SK-N-SH treated with all-trans-retinoic acid at 6 μM for 48 hours (cell line): ENCODE results near the gene CDS1.
"Not testable (repeated sequence)": the region's sequence is repeated elsewhere in the genome, so short reads cannot be mapped to it uniquely, and the experiment has no call there.

Experiments
- ATAC-seq: fragments of 200-7000 bp; cut with Tn5 transposase; 3 replicates; pipeline ENCODE4 v1.9.1; 2020; ENCODE audit warnings: mild to moderate bottlenecking, moderate library complexity
- ARNTL ChIP-seq: fragments of 450-650 bp; formaldehyde crosslinking; IDR thresholded peaks from 2 replicates; pipeline ENCODE4 v1.5.0; 2020; ENCODE audit warnings: low read depth, mild to moderate bottlenecking, moderate library complexity, borderline replicate concordance
- CREB5 ChIP-seq: fragments of 250-450 bp; sonication (Bioruptor Pico); IDR thresholded peaks from 2 replicates; pipeline ENCODE4 v1.5.1; 2020; ENCODE audit warnings: low read depth, mild to moderate bottlenecking, moderate library complexity
- CSDC2 ChIP-seq: fragments of 250-450 bp; sonication (Bioruptor Pico); IDR thresholded peaks from 2 replicates; pipeline ENCODE4 v1.5.0; 2020; ENCODE audit warnings: mild to moderate bottlenecking, moderate library complexity
- CSRNP3 ChIP-seq: fragments of 250-450 bp; sonication (Bioruptor Pico); IDR thresholded peaks from 2 replicates; pipeline ENCODE4 v1.5.1; 2021; ENCODE audit warnings: mild to moderate bottlenecking, moderate library complexity
- ESRRG ChIP-seq: fragments of 250-450 bp; sonication (Bioruptor Pico); IDR thresholded peaks from 2 replicates; pipeline ENCODE4 v1.6.1; 2021; ENCODE audit warnings: mild to moderate bottlenecking
- GLIS3 ChIP-seq: fragments of 250-450 bp; sonication (Bioruptor Pico); IDR thresholded peaks from 2 replicates; pipeline ENCODE4 v1.5.0; 2020; ENCODE audit warnings: mild to moderate bottlenecking, moderate library complexity
- ISL1 ChIP-seq: fragments of 250-450 bp; sonication (Bioruptor Pico); IDR thresholded peaks from 2 replicates; pipeline ENCODE4 v2.1.2; 2022; ENCODE audit warnings: mild to moderate bottlenecking, moderate library complexity
- POU6F1 ChIP-seq: fragments of 250-450 bp; sonication (Bioruptor Pico); IDR thresholded peaks from 2 replicates; pipeline ENCODE4 v1.8.0; 2021; ENCODE audit warnings: low read depth, mild to moderate bottlenecking, moderate library complexity, borderline replicate concordance
- PPARA ChIP-seq: fragments of 250-450 bp; sonication (Bioruptor Pico); IDR thresholded peaks from 2 replicates; pipeline ENCODE4 v1.5.0; 2020; ENCODE audit warnings: mild to moderate bottlenecking, borderline replicate concordance
- RARB ChIP-seq: fragments of 250-450 bp; sonication (Bioruptor Pico); IDR thresholded peaks from 2 replicates; pipeline ENCODE4 v1.8.0; 2021; ENCODE audit warnings: mild to moderate bottlenecking, moderate library complexity
- SNAI2 ChIP-seq: fragments of 250-450 bp; sonication (Bioruptor Pico); IDR thresholded peaks from 2 replicates; pipeline ENCODE4 v1.5.0; 2020; ENCODE audit warnings: mild to moderate bottlenecking, moderate library complexity
- TCF4 ChIP-seq: fragments of 250-450 bp; sonication (Bioruptor Pico); IDR thresholded peaks from 2 replicates; pipeline ENCODE4 v1.8.0; 2021; ENCODE audit warnings: mild to moderate bottlenecking, moderate library complexity, borderline replicate concordance
- TOX ChIP-seq: fragments of 250-450 bp; sonication (Bioruptor Pico); IDR thresholded peaks from 2 replicates; pipeline ENCODE4 v1.8.0; 2021; ENCODE audit warnings: mild to moderate bottlenecking, moderate library complexity, borderline replicate concordance
- TSHZ2 ChIP-seq: fragments of 250-450 bp; sonication (Bioruptor Pico); IDR thresholded peaks from 2 replicates; pipeline ENCODE4 v1.5.0; 2020; ENCODE audit warnings: mild to moderate bottlenecking, moderate library complexity
- ZC3H10 ChIP-seq: fragments of 250-450 bp; sonication (Bioruptor Pico); IDR thresholded peaks from 2 replicates; pipeline ENCODE4 v1.5.1; 2021; ENCODE audit warnings: mild to moderate bottlenecking, moderate library complexity
- ZFP3 ChIP-seq: fragments of 250-450 bp; sonication (Bioruptor Pico); IDR thresholded peaks from 2 replicates; pipeline ENCODE4 v1.5.0; 2020; ENCODE audit warnings: mild to moderate bottlenecking, moderate library complexity
- ZFP30 ChIP-seq: fragments of 450-650 bp; formaldehyde crosslinking; IDR thresholded peaks from 2 replicates; pipeline ENCODE4 v1.5.0; 2022; ENCODE audit warnings: mild to moderate bottlenecking, moderate library complexity
- ZNF565 ChIP-seq: fragments of 450-650 bp; formaldehyde crosslinking; conservative IDR thresholded peaks from 2 replicates; pipeline ENCODE4 v1.5.0; 2020; ENCODE audit warnings: low read depth, mild to moderate bottlenecking, moderate library complexity
- ZNF70 ChIP-seq: fragments of 450-650 bp; formaldehyde crosslinking; IDR thresholded peaks from 2 replicates; pipeline ENCODE4 v1.5.0; 2020; ENCODE audit warnings: mild to moderate bottlenecking, moderate library complexity
- ZNF8 ChIP-seq: fragments of 450-650 bp; formaldehyde crosslinking; IDR thresholded peaks from 2 replicates; pipeline ENCODE4 v1.5.0; 2020; ENCODE audit warnings: mild to moderate bottlenecking, moderate library complexity

CDS1 gene

GRCh38 chr4:84652478-84652877 lies 69.6 kb downstream of the CDS1 start:
- no peak for ATAC-seq
- TF ChIP-seq ZNF565 (CRISPR knock-in tag) (no peak), PPARA (CRISPR knock-in tag) (no peak)

GRCh38 chr4:84660606-84661005 lies 77.7 kb downstream of the CDS1 start:
- ATAC-seq, result no peak

GRCh38 chr4:84661191-84661939 lies 78.4 kb downstream of the CDS1 start:
- no peak for ATAC-seq
- no peak for TF ChIP-seq TSHZ2 (CRISPR knock-in tag)
- no peak for TF ChIP-seq TCF4 (CRISPR knock-in tag)
- TF ChIP-seq CSDC2 (CRISPR knock-in tag), result no peak
- TF ChIP-seq SNAI2, result no peak
- TF ChIP-seq ZNF8, result no peak
- no peak for TF ChIP-seq ZNF565 (CRISPR knock-in tag)
- TF ChIP-seq ZNF70 (CRISPR knock-in tag), result no peak
- no peak for TF ChIP-seq PPARA (CRISPR knock-in tag)
- TF ChIP-seq GLIS3 (CRISPR knock-in tag), result no peak
- TF ChIP-seq CSRNP3 (CRISPR knock-in tag), result no peak
- no peak for TF ChIP-seq ZC3H10 (CRISPR knock-in tag)
- TF ChIP-seq ZFP3 (CRISPR knock-in tag), result no peak
- no peak for TF ChIP-seq POU6F1 (CRISPR knock-in tag)
- no peak for TF ChIP-seq ZFP30 (CRISPR knock-in tag)
- TF ChIP-seq ISL1 (CRISPR knock-in tag), result no peak
- TF ChIP-seq ESRRG, result no peak

More at GRCh38 chr4:84660606-84661005, 77.7 kb downstream of the CDS1 start:
- TF ChIP-seq ZNF565 (CRISPR knock-in tag), result no peak
- no peak for TF ChIP-seq SNAI2
- TF ChIP-seq TOX (CRISPR knock-in tag), result no peak
- no peak for TF ChIP-seq CREB5

GRCh38 chr4:84664767-84665166 lies 81.8 kb downstream of the CDS1 start:
- ATAC-seq, result not testable (repeated sequence)

- no peak for ATAC-seq
- TF ChIP-seq ZFP30 (CRISPR knock-in tag), result no peak
- no peak for TF ChIP-seq ZNF70 (CRISPR knock-in tag)
- TF ChIP-seq, all 23 proteins: peak for 0
Measured at GRCh38 chr4:84666439-84666838, 83.5 kb downstream of the CDS1 start.

GRCh38 chr4:84669201-84669600 lies 86.3 kb downstream of the CDS1 start:
- ATAC-seq, result no peak
- no peak for TF ChIP-seq ZNF8
- no peak for TF ChIP-seq RARB (CRISPR knock-in tag)
- TF ChIP-seq ZFP30 (CRISPR knock-in tag), result no peak
- TF ChIP-seq GLIS3 (CRISPR knock-in tag), result no peak
- no peak for TF ChIP-seq ISL1 (CRISPR knock-in tag)
- no peak for TF ChIP-seq ARNTL
